H9 (cell line): ENCODE data around the gene ATP4A. TPM values are rescaled to one million over a fixed set of nuclear protein-coding genes. Genes with fewer than 3 reads are reported as not detected.

Experiments
- DNase-seq: peaks from one replicate; pipeline ENCODE4 v3.0.0-alpha.2; 2017
- H2AFZ ChIP-seq: one replicate; pipeline ENCODE4 v1.6.1; 2013; ENCODE audit warnings: mild to moderate bottlenecking, low read length, control low read depth, moderate library complexity
- H2AK5ac ChIP-seq: 2 replicates; pipeline ENCODE4 v1.6.1; 2013; ENCODE audit warnings: low read length, control low read depth, mixed read lengths; ENCODE audit not compliant: insufficient read length
- H2BK120ac ChIP-seq: one replicate; pipeline ENCODE4 v1.6.1; 2013; ENCODE audit warnings: low read depth, mild to moderate bottlenecking, low read length, control low read depth, inconsistent platforms; ENCODE audit not compliant: poor library complexity, severe bottlenecking
- H2BK12ac ChIP-seq: 2 replicates; pipeline ENCODE4 v1.6.1; 2013; ENCODE audit warnings: low read length, control low read depth, mixed read lengths, low read depth; ENCODE audit not compliant: insufficient read length
- H2BK15ac ChIP-seq: 2 replicates; pipeline ENCODE4 v1.6.1; 2013; ENCODE audit warnings: low read depth, low read length, control low read depth
- H2BK20ac ChIP-seq: one replicate; pipeline ENCODE4 v1.6.1; 2013; ENCODE audit warnings: low read depth, mild to moderate bottlenecking, low read length, control low read depth, inconsistent platforms; ENCODE audit not compliant: poor library complexity, severe bottlenecking
- H2BK5ac ChIP-seq: 2 replicates; pipeline ENCODE4 v1.6.1; 2013; ENCODE audit warnings: low read length, control low read depth, mixed read lengths; ENCODE audit not compliant: insufficient read length
- H3K14ac ChIP-seq: 2 replicates; pipeline ENCODE4 v1.6.1; 2013; ENCODE audit warnings: low read length, control low read depth; ENCODE audit not compliant: insufficient read depth
- H3K18ac ChIP-seq: 2 replicates; pipeline ENCODE4 v1.6.1; 2013; ENCODE audit warnings: low read depth, mild to moderate bottlenecking, mixed read lengths, low read length, control low read depth; ENCODE audit not compliant: insufficient read length
- H3K23ac ChIP-seq: 2 replicates; pipeline ENCODE4 v1.6.1; 2013; ENCODE audit warnings: low read length, control low read depth, mixed read lengths, low read depth; ENCODE audit not compliant: insufficient read length
- H3K23me2 ChIP-seq: 2 replicates; pipeline ENCODE4 v1.6.1; 2013; ENCODE audit warnings: low read depth, mild to moderate bottlenecking, mixed read lengths, low read length, control low read depth; ENCODE audit not compliant: insufficient read length, poor library complexity, severe bottlenecking
- H3K27ac ChIP-seq: 2 replicates; pipeline ENCODE4 v1.5.1; 2013; ENCODE audit warnings: low read length, control low read depth, mixed read lengths, low read depth; ENCODE audit not compliant: insufficient read length
- H3K27me3 ChIP-seq: 2 replicates; pipeline ENCODE4 v1.6.1; 2013; ENCODE audit warnings: low read length, control low read depth, inconsistent platforms; ENCODE audit not compliant: insufficient read depth
- H3K4ac ChIP-seq: 2 replicates; pipeline ENCODE4 v1.6.1; 2013; ENCODE audit warnings: low read depth, mild to moderate bottlenecking, control low read depth, inconsistent platforms, low read length, moderate library complexity
- H3K4me1 ChIP-seq: 2 replicates; pipeline ENCODE4 v1.6.1; 2013; ENCODE audit warnings: low read length, control low read depth, inconsistent platforms; ENCODE audit not compliant: insufficient read depth
- H3K4me2 ChIP-seq: 2 replicates; pipeline ENCODE4 v1.6.1; 2013; ENCODE audit warnings: low read length, control low read depth, mixed read lengths; ENCODE audit not compliant: insufficient read length, insufficient read depth
- H3K56ac ChIP-seq: 2 replicates; pipeline ENCODE4 v1.6.1; 2013; ENCODE audit warnings: low read depth, mild to moderate bottlenecking, mixed read lengths, low read length, control low read depth; ENCODE audit not compliant: insufficient read length
- H3K79me1 ChIP-seq: 2 replicates; pipeline ENCODE4 v1.6.1; 2013; ENCODE audit warnings: low read depth, mild to moderate bottlenecking, moderate library complexity, low read length, control low read depth, inconsistent platforms; ENCODE audit not compliant: insufficient read depth, poor library complexity, severe bottlenecking
- H3K79me2 ChIP-seq: 2 replicates; pipeline ENCODE4 v1.6.1; 2013; ENCODE audit warnings: low read length, control low read depth, inconsistent platforms; ENCODE audit not compliant: insufficient read depth
- H3K9ac ChIP-seq: 2 replicates; pipeline ENCODE4 v1.6.1; 2013; ENCODE audit warnings: low read length, control low read depth, mixed read lengths; ENCODE audit not compliant: insufficient read length; ENCODE audit errors: extremely low read depth
- H3K9me3 ChIP-seq: one replicate; pipeline ENCODE4 v1.6.1; 2013; ENCODE audit warnings: low read depth, low read length, inconsistent platforms; ENCODE audit not compliant: control insufficient read depth
- H3T11ph ChIP-seq: one replicate; pipeline ENCODE4 v1.6.1; 2013; ENCODE audit warnings: mild to moderate bottlenecking, low read length, control low read depth, inconsistent platforms
- H4K20me1 ChIP-seq: one replicate; pipeline ENCODE4 v1.6.1; 2013; ENCODE audit not compliant: control insufficient read depth, insufficient read length, insufficient read depth
- H4K5ac ChIP-seq: 2 replicates; pipeline ENCODE4 v1.6.1; 2013; ENCODE audit warnings: low read depth, mild to moderate bottlenecking, mixed read lengths, low read length, control low read depth; ENCODE audit not compliant: insufficient read length
- H4K8ac ChIP-seq: replicated peaks from 2 replicates; pipeline ENCODE4 v1.6.1; 2013; ENCODE audit warnings: low read length, control low read depth, mixed read lengths, low read depth; ENCODE audit not compliant: insufficient read length
- H4K91ac ChIP-seq: 2 replicates; pipeline ENCODE4 v1.6.1; 2013; ENCODE audit warnings: low read depth, mild to moderate bottlenecking, moderate library complexity, mixed read lengths, low read length, control low read depth; ENCODE audit not compliant: insufficient read length
- H3K27ac Mint-ChIP-seq, 3 experiments: 2 replicates in 2 of 3; 3 replicates in 1 of 3; pipeline ENCODE4 v1.8.0; 2020 to 2021; ENCODE audit warnings: mixed read lengths in 3 of 3, mild to moderate bottlenecking in 1 of 3, moderate library complexity in 1 of 3
- H3K27me3 Mint-ChIP-seq: 2 replicates; pipeline ENCODE4 v1.8.0; 2021; ENCODE audit warnings: low read depth, mild to moderate bottlenecking, moderate library complexity, mixed read lengths
- H3K36me3 Mint-ChIP-seq, 3 experiments: 2 replicates in 2 of 3; 3 replicates in 1 of 3; pipeline ENCODE4 v1.8.0; 2020 to 2021; ENCODE audit warnings: low read depth in 3 of 3, mixed read lengths in 3 of 3; ENCODE audit not compliant: insufficient read depth in 1 of 3
- H3K4me1 Mint-ChIP-seq, 2 experiments: 2 replicates each; pipeline ENCODE4 v1.8.0; 2020; ENCODE audit warnings: mixed read lengths in 2 of 2
- H3K4me3 Mint-ChIP-seq, 2 experiments: 2 replicates in 1 of 2; 3 replicates in 1 of 2; pipeline ENCODE4 v1.8.0; 2020 to 2021; ENCODE audit warnings: mild to moderate bottlenecking in 2 of 2, mixed read lengths in 2 of 2, moderate library complexity in 1 of 2
- H3K9me3 Mint-ChIP-seq, 2 experiments: 2 replicates in 1 of 2; 3 replicates in 1 of 2; pipeline ENCODE4 v1.8.0; 2020; ENCODE audit warnings: mild to moderate bottlenecking in 2 of 2, mixed read lengths in 2 of 2, moderate library complexity in 1 of 2
- WGBS: extraction: QIAGEN DNeasy Blood & Tissue Kit; methylation state at CpG from one replicate; pipeline ENCODE4 v1.1.7; 2013; ENCODE audit warnings: missing lambda C conversion rate, low lambda C conversion rate, mixed read lengths; ENCODE audit not compliant: insufficient read length; ENCODE audit errors: extremely low coverage; 5-methylcytosine and 5-hydroxymethylcytosine counted together
- total RNA-seq: library from RNA; stranded (reverse); gene quantifications from 2 replicates; pipeline ENCODE4 v1.2.1, GENCODE V29; 2021
- TF ChIP-seq, protein P1 (sequence below): fragments of 200-600 bp; sonication (generic); conservative IDR thresholded peaks from 3 replicates; pipeline ENCODE4 v1.8.0; 2021; ENCODE audit warnings: antibody characterized with exemption, mild to moderate bottlenecking

The ATP4A gene
- total RNA-seq, 1 experiment from 2014 or later: 0.24 TPM

DNA sequence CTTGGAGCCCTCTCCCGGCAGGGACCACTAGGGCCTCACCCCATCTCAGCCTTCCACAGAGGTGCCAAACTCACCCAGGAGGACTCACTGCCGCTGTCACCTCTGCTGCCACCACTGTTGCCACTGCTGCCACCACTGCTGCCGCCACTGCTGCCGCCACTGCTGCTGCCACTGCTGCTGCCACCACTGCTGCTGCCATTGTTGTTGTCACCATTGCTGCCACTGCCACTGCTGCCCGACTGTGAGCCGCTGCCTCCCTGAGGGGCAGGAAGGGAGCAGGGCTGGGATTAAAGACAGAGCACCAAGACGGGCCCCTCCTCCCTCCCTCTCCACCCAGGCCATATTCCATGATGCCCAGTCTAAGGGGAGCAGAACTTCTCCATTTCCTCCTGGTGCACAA, 52.1 kb downstream of the ATP4A start:
- Histone ChIP-seq H4K8ac (no peak overlapping the region), H3K14ac (no peak overlapping the region), H2BK5ac (no peak overlapping the region), H2BK12ac (no peak overlapping the region), H3T11ph (no peak overlapping the region), H2AFZ (no peak overlapping the region), H3K9me3 (no peaks in the 10 kb centered on the region), H3K4me1 (no peaks in the 10 kb centered on the region), H2BK20ac (no peak overlapping the region), H3K4me2 (no peak overlapping the region), H2AK5ac (no peak overlapping the region), H2BK15ac (no peak overlapping the region), H4K5ac (no peak overlapping the region), H2BK120ac (no peak overlapping the region), H3K27me3 (no peaks in the 10 kb centered on the region; the same call in 1 of the 2 replicates), H3K27ac (no peak overlapping the region), H4K91ac (no peak overlapping the region), H3K18ac (no peak overlapping the region), H3K4ac (no peak overlapping the region), H3K79me1 (no peaks in the 10 kb centered on the region), H3K9ac (no peak overlapping the region), H3K23me2 (peaks cover 12% of the 10 kb centered on the region), H3K79me2 (peaks cover 4% of the 10 kb centered on the region; the same call in 1 of the 2 replicates), H3K56ac (no peak overlapping the region), H4K20me1 (no peaks in the 10 kb centered on the region), H3K23ac (no peak overlapping the region)
- no CpG with 5 or more reads among the region's 7 CpGs for WGBS
- peaks cover 26% of the 10 kb centered on the region for H3K27me3 Mint-ChIP-seq
- no peak for DNase-seq
- H3K4me3 Mint-ChIP-seq: no peak overlapping the region
- TF ChIP-seq, protein P1, sequence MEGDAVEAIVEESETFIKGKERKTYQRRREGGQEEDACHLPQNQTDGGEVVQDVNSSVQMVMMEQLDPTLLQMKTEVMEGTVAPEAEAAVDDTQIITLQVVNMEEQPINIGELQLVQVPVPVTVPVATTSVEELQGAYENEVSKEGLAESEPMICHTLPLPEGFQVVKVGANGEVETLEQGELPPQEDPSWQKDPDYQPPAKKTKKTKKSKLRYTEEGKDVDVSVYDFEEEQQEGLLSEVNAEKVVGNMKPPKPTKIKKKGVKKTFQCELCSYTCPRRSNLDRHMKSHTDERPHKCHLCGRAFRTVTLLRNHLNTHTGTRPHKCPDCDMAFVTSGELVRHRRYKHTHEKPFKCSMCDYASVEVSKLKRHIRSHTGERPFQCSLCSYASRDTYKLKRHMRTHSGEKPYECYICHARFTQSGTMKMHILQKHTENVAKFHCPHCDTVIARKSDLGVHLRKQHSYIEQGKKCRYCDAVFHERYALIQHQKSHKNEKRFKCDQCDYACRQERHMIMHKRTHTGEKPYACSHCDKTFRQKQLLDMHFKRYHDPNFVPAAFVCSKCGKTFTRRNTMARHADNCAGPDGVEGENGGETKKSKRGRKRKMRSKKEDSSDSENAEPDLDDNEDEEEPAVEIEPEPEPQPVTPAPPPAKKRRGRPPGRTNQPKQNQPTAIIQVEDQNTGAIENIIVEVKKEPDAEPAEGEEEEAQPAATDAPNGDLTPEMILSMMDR: no peak
- H3K9me3 Mint-ChIP-seq: no peaks in the 10 kb centered on the region
- H3K4me1 Mint-ChIP-seq: peaks cover 22 to 40% of the 10 kb centered on the region in 2 experiments
- H3K36me3 Mint-ChIP-seq: peaks cover 18 to 20% (median 20%) of the 10 kb centered on the region in 3 experiments
- H3K27ac Mint-ChIP-seq: no peak overlapping the region
